Measurements from ENCODE around the gene HOXB9. TPM values are rescaled to one million over a fixed set of nuclear protein-coding genes. Genes with fewer than 3 reads are reported as not detected.

HOXB9 gene
- total RNA-seq, 2 donors from 2014 or later = not detected

- H3K4me3 Mint-ChIP-seq = no peak overlapping the region
Observed at GRCh38 chr17:48579760-48580554, 46.2 kb downstream of the HOXB9 start.

GRCh38 chr17:48579471-48579759, 46.7 kb downstream of the HOXB9 start:
- Histone ChIP-seq H3K27ac (ENCODE audit: low read depth, low read length) (no peak overlapping the region), H3K36me3 (ENCODE audit: control insufficient read depth, insufficient read depth, low read length) (no peaks in the 10 kb centered on the region), H3K9ac (ENCODE audit: extremely low read depth, low read length, poor library complexity, severe bottlenecking) (no peak overlapping the region), H3K4me1 (ENCODE audit: control insufficient read depth, insufficient read depth, low read length) (peaks cover 3% of the 10 kb centered on the region), H3K4me3 (ENCODE audit: low read length) (no peak overlapping the region), H3K9me3 (ENCODE audit: control insufficient read depth, low read length) (no peaks in the 10 kb centered on the region), H3K27me3 (ENCODE audit: control insufficient read depth, insufficient read depth, low read length, poor library complexity, severe bottlenecking) (peaks cover 99% of the 10 kb centered on the region)
- no peaks in the 10 kb centered on the region for H3K36me3 Mint-ChIP-seq (ENCODE audit: low read depth)
- peaks cover 77% of the 10 kb centered on the region for H3K27me3 Mint-ChIP-seq (ENCODE audit: insufficient read depth)
- no peak overlapping the region for H3K4me3 Mint-ChIP-seq
- TF ChIP-seq CTCF (conservative IDR thresholded peaks at IDR 0.05) = no peak
- no peaks in the 10 kb centered on the region for H3K9me3 Mint-ChIP-seq
- 0 to 6% methylated on average over 2 to 6 of the region's 7 CpGs for WGBS, 2 experiments (ENCODE audit: insufficient coverage in 1 of 2, insufficient read length in 1 of 2)
- DNase-seq = no peak
- no peak overlapping the region for H3K27ac Mint-ChIP-seq
- peaks cover 5% of the 10 kb centered on the region for H3K4me1 Mint-ChIP-seq

More at GRCh38 chr17:48579760-48580554, 46.2 kb downstream of the HOXB9 start:
- Mint-ChIP-seq H3K9me3 (no peaks in the 10 kb centered on the region), H3K27me3 (ENCODE audit: insufficient read depth) (peaks cover 82% of the 10 kb centered on the region), H3K4me1 (peaks cover 7% of the 10 kb centered on the region), H3K27ac (no peak overlapping the region), H3K36me3 (ENCODE audit: low read depth) (no peaks in the 10 kb centered on the region)
- H3K9me3 ChIP-seq (ENCODE audit: control insufficient read depth, low read length) = no peaks in the 10 kb centered on the region
- 6 to 20% methylated on average over 1 to 25 of the region's 26 CpGs for WGBS, 2 experiments (ENCODE audit: insufficient coverage in 1 of 2, insufficient read length in 1 of 2)
- H3K4me1 ChIP-seq (ENCODE audit: control insufficient read depth, insufficient read depth, low read length) = peaks cover 3% of the 10 kb centered on the region
- no peak overlapping the region for H3K9ac ChIP-seq (ENCODE audit: extremely low read depth, low read length, poor library complexity, severe bottlenecking)
- H3K27ac ChIP-seq (ENCODE audit: low read depth, low read length) = no peak overlapping the region
- peaks cover 99% of the 10 kb centered on the region for H3K27me3 ChIP-seq (ENCODE audit: control insufficient read depth, insufficient read depth, low read length, poor library complexity, severe bottlenecking)
- H3K4me3 ChIP-seq (ENCODE audit: low read length) = no peak overlapping the region
- no peaks in the 10 kb centered on the region for H3K36me3 ChIP-seq (ENCODE audit: control insufficient read depth, insufficient read depth, low read length)
- no peak for TF ChIP-seq CTCF (conservative IDR thresholded peaks at IDR 0.05)
- no peak for DNase-seq

- no peak for TF ChIP-seq CTCF (conservative IDR thresholded peaks at IDR 0.05)
- Histone ChIP-seq H3K4me1 (ENCODE audit: control insufficient read depth, insufficient read depth, low read length) (peaks cover 3% of the 10 kb centered on the region), H3K27me3 (ENCODE audit: control insufficient read depth, insufficient read depth, low read length, poor library complexity, severe bottlenecking) (peaks cover 99% of the 10 kb centered on the region), H3K4me3 (ENCODE audit: low read length) (peak overlapping the region; percentile 72), H3K27ac (ENCODE audit: low read depth, low read length) (no peak overlapping the region), H3K9me3 (ENCODE audit: control insufficient read depth, low read length) (no peaks in the 10 kb centered on the region), H3K9ac (ENCODE audit: extremely low read depth, low read length, poor library complexity, severe bottlenecking) (no peak overlapping the region), H3K36me3 (ENCODE audit: control insufficient read depth, insufficient read depth, low read length) (no peaks in the 10 kb centered on the region)
- peak; percentile 71 for DNase-seq
- H3K4me3 Mint-ChIP-seq = peak overlapping the region; percentile 44
- peaks cover 5% of the 10 kb centered on the region for H3K4me1 Mint-ChIP-seq
- peaks cover 71% of the 10 kb centered on the region for H3K27me3 Mint-ChIP-seq (ENCODE audit: insufficient read depth)
- no peaks in the 10 kb centered on the region for H3K36me3 Mint-ChIP-seq (ENCODE audit: low read depth)
- H3K9me3 Mint-ChIP-seq = no peaks in the 10 kb centered on the region
- H3K27ac Mint-ChIP-seq = no peak overlapping the region
- WGBS, 2 experiments (ENCODE audit: insufficient coverage in 1 of 2, insufficient read length in 1 of 2) = 4 to 5% methylated on average over 25 to 43 of the region's 43 CpGs
Observed at GRCh38 chr17:48578616-48579470, 47.3 kb downstream of the HOXB9 start.

Measured in endodermal cell (in vitro differentiated cells).